CD4-positive, alpha-beta T cell treated with Interleukin-15 for 1 hour (primary cell): ENCODE data around the gene ABTB1.
"Not testable (repeated sequence)": the region's sequence is repeated elsewhere in the genome, so short reads cannot be mapped to it uniquely, and the experiment has no call there.

Experiments used
- DNase-seq: peaks from one replicate; pipeline ENCODE4 v3.0.0-alpha.2; 2020

Gene ABTB1

GRCh38 chr3:127673191-127674100 lies 694 bp downstream of the ABTB1 start:
- DNase-seq: peak; percentile 53

GRCh38 chr3:127674101-127674721 lies 1.5 kb downstream of the ABTB1 start:
- peak; percentile 13 for DNase-seq

GRCh38 chr3:127674790-127675189 lies 2.0 kb downstream of the ABTB1 start:
- peak; percentile 14 for DNase-seq

- peak; percentile 13 for DNase-seq
Measured at GRCh38 chr3:127675651-127676391, 3.1 kb downstream of the ABTB1 start.

- no peak for DNase-seq
Measured at GRCh38 chr3:127676456-127676855, 3.7 kb downstream of the ABTB1 start.

- peak; percentile 8 for DNase-seq
Measured at GRCh38 chr3:127676921-127677351, 4.2 kb downstream of the ABTB1 start.

- peak; percentile 9 for DNase-seq
Measured at GRCh38 chr3:127677541-127678314, 5.0 kb downstream of the ABTB1 start.

GRCh38 chr3:127678315-127678599 lies 5.5 kb downstream of the ABTB1 start:
- DNase-seq: no peak

GRCh38 chr3:127678611-127679533 lies 6.1 kb downstream of the ABTB1 start:
- peak; percentile 18 for DNase-seq

GRCh38 chr3:127679534-127680145 lies 6.9 kb downstream of the ABTB1 start:
- peak; percentile 7 for DNase-seq

GRCh38 chr3:127680146-127680661 lies 7.5 kb downstream of the ABTB1 start:
- DNase-seq: no peak

GRCh38 chr3:127680798-127681221 lies 8.1 kb downstream of the ABTB1 start:
- peak; percentile 10 for DNase-seq

- DNase-seq: not testable (repeated sequence)
Measured at GRCh38 chr3:127682175-127682554, 9.4 kb downstream of the ABTB1 start.

GRCh38 chr3:127682561-127682960 lies 9.8 kb downstream of the ABTB1 start:
- peak; percentile 16 for DNase-seq

- peak; percentile 13 for DNase-seq
Measured at GRCh38 chr3:127684871-127685707, 12.3 kb downstream of the ABTB1 start.

GRCh38 chr3:127685708-127686511 lies 13.2 kb downstream of the ABTB1 start:
- no peak for DNase-seq

- no peak for DNase-seq
Measured at GRCh38 chr3:127686512-127686894, 13.8 kb downstream of the ABTB1 start.

GRCh38 chr3:127687228-127687737 lies 14.5 kb downstream of the ABTB1 start:
- DNase-seq: no peak

GRCh38 chr3:127688022-127688415 lies 15.3 kb downstream of the ABTB1 start:
- no peak for DNase-seq
